OCI-LY7 (cell line): ENCODE measurements around the gene KRT9.
"Not testable (repeated sequence)": the region's sequence is repeated elsewhere in the genome, so short reads cannot be mapped to it uniquely, and the experiment has no call there.

Source experiments
- EZH2phosphoT487 ChIP-seq: fragments of 200-600 bp; sonication (generic); IDR thresholded peaks from 2 replicates; pipeline ENCODE4 v1.6.1; 2018; ENCODE audit warnings: low read depth, borderline replicate concordance, mild to moderate bottlenecking, mixed run types, antibody characterized with exemption, low read length, moderate library complexity, mixed read lengths
- TF ChIP-seq, protein P1 (sequence below): fragments of 200-600 bp; sonication (generic); conservative IDR thresholded peaks from 2 replicates; pipeline ENCODE4 v1.5.1; 2014; ENCODE audit warnings: mild to moderate bottlenecking, antibody characterized with exemption, low read length, moderate library complexity, mixed read lengths

DNA sequence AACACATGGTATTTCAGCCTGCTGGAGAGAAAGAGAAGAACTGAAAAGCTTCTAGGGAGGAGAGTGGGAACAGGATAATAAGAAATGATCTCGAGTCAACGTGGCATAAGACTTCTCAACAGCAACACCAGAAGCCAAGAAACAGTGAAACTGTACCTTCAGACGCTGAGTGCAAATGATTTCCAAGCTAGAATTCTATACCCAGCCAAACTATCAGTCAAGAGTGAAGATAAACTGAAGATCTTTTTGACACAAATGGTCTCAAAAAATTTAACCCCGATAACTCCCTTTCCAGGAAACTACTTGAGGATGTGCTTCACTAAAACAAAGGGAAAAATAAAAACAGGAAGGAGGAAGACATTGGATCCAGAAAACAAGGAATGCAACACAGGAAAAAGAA, 35.1 kb upstream of the KRT9 start:
- TF ChIP-seq, protein P1, sequence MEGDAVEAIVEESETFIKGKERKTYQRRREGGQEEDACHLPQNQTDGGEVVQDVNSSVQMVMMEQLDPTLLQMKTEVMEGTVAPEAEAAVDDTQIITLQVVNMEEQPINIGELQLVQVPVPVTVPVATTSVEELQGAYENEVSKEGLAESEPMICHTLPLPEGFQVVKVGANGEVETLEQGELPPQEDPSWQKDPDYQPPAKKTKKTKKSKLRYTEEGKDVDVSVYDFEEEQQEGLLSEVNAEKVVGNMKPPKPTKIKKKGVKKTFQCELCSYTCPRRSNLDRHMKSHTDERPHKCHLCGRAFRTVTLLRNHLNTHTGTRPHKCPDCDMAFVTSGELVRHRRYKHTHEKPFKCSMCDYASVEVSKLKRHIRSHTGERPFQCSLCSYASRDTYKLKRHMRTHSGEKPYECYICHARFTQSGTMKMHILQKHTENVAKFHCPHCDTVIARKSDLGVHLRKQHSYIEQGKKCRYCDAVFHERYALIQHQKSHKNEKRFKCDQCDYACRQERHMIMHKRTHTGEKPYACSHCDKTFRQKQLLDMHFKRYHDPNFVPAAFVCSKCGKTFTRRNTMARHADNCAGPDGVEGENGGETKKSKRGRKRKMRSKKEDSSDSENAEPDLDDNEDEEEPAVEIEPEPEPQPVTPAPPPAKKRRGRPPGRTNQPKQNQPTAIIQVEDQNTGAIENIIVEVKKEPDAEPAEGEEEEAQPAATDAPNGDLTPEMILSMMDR: not testable (repeated sequence)
- TF ChIP-seq EZH2phosphoT487: not testable (repeated sequence)
